HG02981 (cell line): ENCODE data around the gene CEACAM1.
"Not testable (repeated sequence)": the region's sequence is repeated elsewhere in the genome, so short reads cannot be mapped to it uniquely, and the experiment has no call there.

ENCODE experiments used
- ATAC-seq: cut with Tn5 transposase; IDR thresholded peaks from one replicate; pipeline ENCODE4 v1.9.1; 2021; ENCODE audit warnings: mild to moderate bottlenecking, moderate library complexity; ENCODE audit not compliant: unreplicated experiment

The CEACAM1 gene

GRCh38 chr19:42549067-42549466 is 20.8 kb upstream of the CEACAM1 start:
- not testable (repeated sequence) for ATAC-seq

DNA sequence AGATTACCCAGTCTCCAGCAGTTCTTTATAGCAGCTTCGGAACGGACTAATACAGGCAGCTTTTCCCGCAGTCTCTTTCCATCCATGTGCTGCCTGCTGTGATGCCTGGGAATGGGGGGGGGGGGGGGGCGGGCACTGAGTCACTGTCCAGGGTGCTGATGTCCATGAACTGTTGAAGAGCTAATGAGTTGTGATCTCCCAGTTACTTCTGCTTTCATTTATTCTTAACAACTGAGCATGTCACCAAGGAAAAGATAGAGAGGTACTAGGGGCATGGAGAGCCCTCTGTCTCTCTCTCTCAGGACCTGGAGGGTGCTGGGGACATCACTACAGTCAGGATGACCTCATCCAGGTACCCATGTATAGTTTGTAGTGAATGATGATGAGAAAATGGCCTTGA is 20.3 kb upstream of the CEACAM1 start:
- ATAC-seq, result no peak

GRCh38 chr19:42547929-42548328 is 19.6 kb upstream of the CEACAM1 start:
- ATAC-seq, result no peak

GRCh38 chr19:42546831-42547500 is 18.7 kb upstream of the CEACAM1 start:
- ATAC-seq, result no peak

GRCh38 chr19:42544146-42544545 is 15.9 kb upstream of the CEACAM1 start:
- no peak for ATAC-seq

DNA sequence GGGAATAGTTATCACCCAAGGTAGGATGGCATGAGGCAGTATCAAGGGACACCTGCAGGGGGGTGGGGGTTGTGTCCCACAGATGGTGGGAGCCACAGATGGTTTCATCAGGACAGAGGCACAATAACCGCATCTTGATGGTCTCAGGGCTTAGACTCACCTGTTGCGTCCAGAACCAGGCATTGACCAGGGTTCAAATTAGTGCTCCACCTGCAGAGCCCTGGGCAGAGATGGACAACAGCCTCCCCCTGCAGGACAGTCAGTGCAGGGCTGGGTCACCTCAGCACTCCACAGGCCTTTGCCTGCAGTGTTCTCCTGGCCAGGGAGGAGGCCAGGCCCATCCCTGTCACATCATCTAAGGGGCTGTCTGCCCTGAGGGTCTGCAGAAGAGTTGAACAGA is 14.5 kb upstream of the CEACAM1 start:
- no peak for ATAC-seq

GRCh38 chr19:42540071-42540553 is 11.8 kb upstream of the CEACAM1 start:
- no peak for ATAC-seq

- no peak for ATAC-seq
Observed at GRCh38 chr19:42538841-42539709, 10.8 kb upstream of the CEACAM1 start.

DNA sequence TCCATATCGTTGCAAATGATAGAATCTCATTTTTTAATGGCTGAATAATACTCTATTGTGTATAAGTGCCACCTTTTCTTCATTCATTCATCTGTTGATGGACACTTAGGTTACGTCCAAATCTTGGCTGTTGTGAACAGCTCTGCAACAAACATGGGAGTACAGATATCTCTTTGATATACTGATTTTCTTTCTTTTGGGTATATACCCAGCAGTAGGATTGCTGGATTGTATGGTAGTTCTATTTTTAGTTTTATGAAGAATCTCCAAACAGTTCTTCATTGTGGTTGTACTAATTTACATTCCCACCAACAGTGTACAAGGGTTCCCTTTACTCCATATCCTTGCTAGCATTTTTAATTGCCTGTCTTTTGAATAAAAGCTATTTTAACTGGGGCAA is 7.0 kb upstream of the CEACAM1 start:
- ATAC-seq, result not testable (repeated sequence)

DNA sequence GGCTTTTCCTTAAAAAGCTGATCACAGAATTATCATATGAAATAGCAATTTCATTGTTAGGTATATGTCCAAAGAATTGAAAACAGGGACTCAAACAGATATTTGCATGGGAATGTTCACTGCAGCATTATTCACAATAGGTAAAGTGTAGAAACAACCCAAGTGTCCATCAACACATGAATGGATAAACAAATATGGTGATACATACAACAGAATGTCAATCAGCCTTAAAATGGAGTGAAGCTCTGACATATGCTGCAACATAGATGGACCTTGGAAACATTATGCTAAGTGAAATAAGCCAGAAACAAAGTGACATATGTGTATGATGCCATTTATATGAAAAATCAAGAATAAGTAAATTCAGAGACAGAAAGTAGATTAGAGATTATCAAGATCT is 6.1 kb upstream of the CEACAM1 start:
- ATAC-seq, result no peak

DNA sequence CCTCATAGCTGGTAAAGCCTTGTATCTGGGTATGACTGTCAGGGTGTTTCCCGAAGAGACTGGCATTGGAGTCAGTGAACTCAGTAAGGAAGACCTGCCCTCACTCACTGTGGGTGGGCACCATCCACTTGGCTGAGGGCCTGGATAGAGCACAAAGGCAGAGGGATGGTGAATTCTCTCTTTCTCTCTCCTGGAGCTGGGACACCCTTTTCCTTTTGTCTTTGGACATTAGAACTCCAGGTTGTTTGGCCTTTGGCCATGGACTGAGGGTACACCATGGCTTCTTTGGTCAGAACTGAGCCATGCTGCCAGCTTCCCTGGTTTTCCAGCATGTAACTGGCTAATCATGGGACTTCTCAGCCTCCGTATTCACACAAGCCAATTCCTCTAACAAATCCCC is 4.6 kb upstream of the CEACAM1 start:
- no peak for ATAC-seq

GRCh38 chr19:42531313-42531712 is 3.0 kb upstream of the CEACAM1 start:
- no peak for ATAC-seq

- ATAC-seq, result no peak
Observed at GRCh38 chr19:42529248-42529764, 1.0 kb upstream of the CEACAM1 start.

DNA sequence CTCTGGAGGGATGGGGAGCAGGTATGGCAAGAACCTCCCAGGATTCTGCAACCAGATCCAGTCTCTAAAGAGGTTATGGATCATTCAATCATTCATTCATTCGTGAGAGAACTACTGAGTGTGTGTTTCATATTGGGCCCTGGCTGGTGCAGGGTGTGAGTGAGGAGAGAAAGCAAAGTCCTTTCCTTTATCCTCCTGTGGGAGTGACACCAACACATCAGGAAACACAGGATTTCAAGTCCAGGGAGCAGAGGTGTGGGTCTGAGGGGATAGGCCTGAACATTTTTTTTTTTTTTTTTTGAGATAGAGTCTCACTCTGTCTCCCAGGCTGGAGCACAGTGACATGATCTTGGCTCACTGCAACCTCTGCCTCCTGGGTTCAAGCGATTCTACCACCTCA is 3.3 kb downstream of the CEACAM1 start:
- no peak for ATAC-seq

DNA sequence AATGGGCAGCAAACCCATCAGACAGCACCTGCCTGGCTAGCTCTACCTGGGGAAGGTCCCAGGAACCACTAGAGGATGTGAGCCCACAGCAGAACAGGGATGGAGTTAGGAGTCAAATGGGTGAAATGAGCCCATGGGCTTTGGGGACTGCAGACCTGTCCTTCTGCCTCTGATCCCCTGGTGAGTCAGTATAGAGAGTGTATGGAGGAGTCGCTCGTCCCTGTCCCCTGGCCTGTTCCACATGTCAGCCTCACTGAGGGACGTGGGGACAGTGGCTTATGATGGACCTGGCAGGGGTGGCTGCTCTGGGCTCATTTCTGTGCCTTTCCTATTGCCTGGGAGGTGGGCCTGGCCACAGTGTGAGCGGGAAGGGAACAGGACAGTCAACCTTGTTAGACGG is 4.0 kb downstream of the CEACAM1 start:
- no peak for ATAC-seq

GRCh38 chr19:42522262-42522661 is 6.0 kb downstream of the CEACAM1 start:
- not testable (repeated sequence) for ATAC-seq

DNA sequence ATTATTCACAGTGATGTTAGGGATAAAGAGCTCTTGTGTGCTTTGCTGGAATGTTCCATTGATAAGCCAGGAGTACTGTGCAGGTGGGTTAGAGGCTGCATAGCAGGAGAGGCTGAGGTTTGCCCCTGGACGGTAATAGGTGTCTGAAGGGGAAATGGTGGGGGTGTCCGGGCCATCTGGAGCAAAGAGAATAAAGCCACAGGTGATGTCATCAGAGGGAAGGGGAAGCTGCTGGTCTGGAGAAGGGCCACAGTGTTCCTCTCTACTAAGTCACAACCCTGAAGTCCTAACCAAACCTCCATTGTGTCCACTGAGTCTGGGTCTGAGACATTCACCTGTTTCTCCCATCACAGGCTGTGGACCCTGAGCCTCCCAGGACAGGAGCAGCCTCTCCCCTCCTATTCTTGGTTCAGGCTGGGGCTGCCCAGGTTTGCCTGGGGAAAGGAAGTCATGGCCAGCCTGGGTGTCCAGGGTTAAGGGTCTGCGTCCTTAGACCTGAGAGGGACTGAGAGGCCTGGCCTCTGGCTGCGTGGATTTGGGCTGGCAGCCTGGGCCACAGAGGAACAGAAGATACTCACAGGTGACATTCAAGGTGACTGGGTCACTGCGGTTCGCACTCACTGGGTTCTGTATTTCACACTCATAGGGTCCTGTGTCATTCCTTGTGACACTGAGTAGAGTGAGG is 6.8 kb downstream of the CEACAM1 start:
- ATAC-seq, result no peak

DNA sequence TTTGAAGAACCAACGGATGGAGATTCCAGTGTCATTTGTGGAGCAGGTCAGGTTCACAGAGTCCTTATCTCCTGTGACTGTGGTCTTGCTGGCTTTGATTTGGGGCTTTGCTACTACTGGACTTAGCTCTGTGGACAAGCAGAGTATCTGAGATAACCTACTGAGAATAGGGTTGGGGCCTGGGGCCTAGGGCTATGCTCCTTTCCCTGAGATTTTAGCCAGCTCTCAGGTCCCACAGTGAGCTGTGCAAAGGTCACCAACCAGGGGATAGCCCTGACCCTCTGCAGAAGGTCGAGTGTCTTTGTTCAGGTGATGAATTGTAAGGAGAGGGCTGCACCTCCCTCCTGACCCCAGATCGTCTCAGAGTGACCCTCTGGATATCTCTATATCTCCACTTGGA is 9.2 kb downstream of the CEACAM1 start:
- no peak for ATAC-seq

DNA sequence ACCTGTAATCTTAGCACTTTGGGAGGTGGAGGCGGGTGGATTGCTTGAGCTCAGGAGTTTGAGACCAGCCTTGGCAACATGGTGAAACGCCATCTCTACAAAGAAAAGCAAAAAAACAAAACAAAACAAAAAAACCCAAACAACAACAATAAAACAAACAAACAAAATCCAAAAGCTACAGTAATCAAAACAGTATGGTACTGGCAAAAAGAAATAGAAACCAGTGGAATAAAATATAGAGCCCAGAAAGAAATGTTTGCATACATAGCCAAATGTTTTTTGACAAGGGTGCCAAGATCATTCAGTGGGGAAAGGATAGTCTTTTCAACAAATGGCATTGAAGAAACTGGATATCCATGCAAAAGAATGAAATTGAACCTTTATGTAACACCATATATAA is 11.5 kb downstream of the CEACAM1 start:
- no peak for ATAC-seq

GRCh38 chr19:42515241-42515832 is 12.9 kb downstream of the CEACAM1 start:
- ATAC-seq, result no peak

DNA sequence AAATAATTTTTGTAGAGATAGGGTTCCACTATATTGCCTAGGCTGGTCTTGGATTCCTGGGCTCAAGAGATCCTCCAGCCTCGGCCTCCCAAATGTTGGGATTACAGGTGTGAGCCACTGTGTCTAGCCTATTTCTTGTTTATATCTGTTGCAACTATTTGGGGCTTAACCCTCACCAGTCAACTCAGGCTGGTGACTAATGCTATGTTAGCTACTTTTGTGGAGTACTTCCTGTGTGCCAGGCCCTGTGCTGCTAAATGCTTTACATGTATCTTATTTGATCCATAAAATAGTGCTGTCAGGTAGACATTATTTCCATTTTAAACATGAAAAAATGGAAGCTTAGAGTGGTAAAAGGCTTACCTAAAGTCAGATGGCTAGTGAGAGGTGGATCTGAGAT is 13.8 kb downstream of the CEACAM1 start:
- no peak for ATAC-seq
